ENCODE results near the gene VPREB3.
A peak's percentile ranks its signal among the peaks of the same experiment; 100 is the strongest.

Gene VPREB3

GRCh38 chr22:23754220-23754919 is at the start of gene VPREB3:
Gene VPREB3 (minus strand): TSS chr22:23754425. CDS start chr22:23754363, 62 bp downstream.
- DNase-seq (ENCODE audit: low read depth in 2 of 3, low spot score in 1 of 3): no peak

- DNase-seq (ENCODE audit: low read depth in 2 of 3, low spot score in 1 of 3): no peak
Measured at GRCh38 chr22:23803001-23803819, 49.0 kb upstream of the VPREB3 start.

- DNase-seq (ENCODE audit: low read depth in 2 of 3, low spot score in 1 of 3): no peak
Measured at GRCh38 chr22:23801886-23802377, 47.7 kb upstream of the VPREB3 start.

- DNase-seq (ENCODE audit: low read depth in 2 of 3, low spot score in 1 of 3): no peak
Measured at GRCh38 chr22:23801238-23801821, 47.1 kb upstream of the VPREB3 start.

GRCh38 chr22:23800297-23801237 is 46.3 kb upstream of the VPREB3 start:
- DNase-seq (ENCODE audit: low read depth in 2 of 3, low spot score in 1 of 3): no peak

- no peak for DNase-seq (ENCODE audit: low read depth in 2 of 3, low spot score in 1 of 3)
Measured at GRCh38 chr22:23796461-23796860, 42.2 kb upstream of the VPREB3 start.

- no peak for DNase-seq (ENCODE audit: low read depth in 2 of 3, low spot score in 1 of 3)
Measured at GRCh38 chr22:23793326-23793725, 39.1 kb upstream of the VPREB3 start.

- no peak for DNase-seq (ENCODE audit: low read depth in 2 of 3, low spot score in 1 of 3)
Measured at GRCh38 chr22:23791738-23792645, 37.8 kb upstream of the VPREB3 start.

GRCh38 chr22:23790819-23791737 is 36.9 kb upstream of the VPREB3 start:
- DNase-seq (ENCODE audit: low read depth in 2 of 3, low spot score in 1 of 3): no peak

- no peak for DNase-seq (ENCODE audit: low read depth in 2 of 3, low spot score in 1 of 3)
Measured at GRCh38 chr22:23789638-23790037, 35.4 kb upstream of the VPREB3 start.

GRCh38 chr22:23789121-23789520 is 34.9 kb upstream of the VPREB3 start:
- no peak for DNase-seq (ENCODE audit: low read depth in 2 of 3, low spot score in 1 of 3)

GRCh38 chr22:23787910-23788309 is 33.7 kb upstream of the VPREB3 start:
- DNase-seq (ENCODE audit: low read depth in 2 of 3, low spot score in 1 of 3): no peak

GRCh38 chr22:23787600-23787896 is 33.3 kb upstream of the VPREB3 start:
- no peak for DNase-seq (ENCODE audit: low read depth in 2 of 3, low spot score in 1 of 3)

- DNase-seq (ENCODE audit: low read depth in 2 of 3, low spot score in 1 of 3): peak; percentile 85 to 88 (median 85)
Measured at GRCh38 chr22:23786752-23787599, 32.8 kb upstream of the VPREB3 start, which contains the start of gene SMARCB1. Gene SMARCB1 (plus strand): TSS chr22:23786966. CDS start chr22:23787170, 204 bp downstream.

- DNase-seq (ENCODE audit: low read depth in 2 of 3, low spot score in 1 of 3): no peak
Measured at GRCh38 chr22:23786261-23786710, 32.1 kb upstream of the VPREB3 start.

- no peak for DNase-seq (ENCODE audit: low read depth in 2 of 3, low spot score in 1 of 3)
Measured at GRCh38 chr22:23784215-23784732, 30.0 kb upstream of the VPREB3 start.
